Neural cell (in vitro differentiated cells): ENCODE measurements around the gene SLCO2A1.
"Not testable (repeated sequence)": the region's sequence is repeated elsewhere in the genome, so short reads cannot be mapped to it uniquely, and the experiment has no call there.

ENCODE experiments used
- CTCF ChIP-seq: fragments of 450-650 bp; IDR thresholded peaks from 2 replicates; pipeline ENCODE4 v1.5.1; 2014; ENCODE audit warnings: antibody characterized with exemption, mild to moderate bottlenecking, moderate library complexity; ENCODE audit not compliant: poor library complexity, severe bottlenecking
- EZH2 ChIP-seq: fragments of 200-600, 300-800 bp; shearing (Covaris generic), sonication (generic); IDR thresholded peaks from 2 replicates; pipeline ENCODE4 v1.6.1; 2014; ENCODE audit warnings: antibody characterized with exemption, low read length, borderline replicate concordance, mild to moderate bottlenecking; ENCODE audit not compliant: insufficient read depth, poor library complexity, severe bottlenecking

- TF ChIP-seq CTCF, EZH2: not testable (repeated sequence)
Observed at GRCh38 chr3:134070281-134070680, 40.6 kb upstream of the SLCO2A1 start.
